NCI-H69 (cell line): ENCODE measurements around the gene CASP7.

Experiments
- DNase-seq: peaks from one replicate; lab custom pipeline; 2025; lab: John Stamatoyannopoulos, UW

CASP7 gene

GRCh38 chr10:113666682-113667252 is 12.9 kb upstream of the CASP7 start:
- DNase-seq = no peak

- DNase-seq = peak; percentile 15
Observed at GRCh38 chr10:113680190-113681111, 739 bp downstream of the CASP7 start.

- no peak for DNase-seq
Observed at GRCh38 chr10:113681533-113682470, 2.1 kb downstream of the CASP7 start.

GRCh38 chr10:113683300-113683699 is 3.6 kb downstream of the CASP7 start:
- DNase-seq = no peak

- DNase-seq = no peak
Observed at GRCh38 chr10:113686028-113686427, 6.3 kb downstream of the CASP7 start.

- DNase-seq = no peak
Observed at GRCh38 chr10:113687037-113687436, 7.3 kb downstream of the CASP7 start.

- no peak for DNase-seq
Observed at GRCh38 chr10:113689057-113689456, 9.3 kb downstream of the CASP7 start.

- DNase-seq = no peak
Observed at GRCh38 chr10:113689574-113689973, 9.9 kb downstream of the CASP7 start.

- no peak for DNase-seq
Observed at GRCh38 chr10:113690749-113691148, 11.0 kb downstream of the CASP7 start.

GRCh38 chr10:113691381-113691780 is 11.7 kb downstream of the CASP7 start:
- DNase-seq = no peak

GRCh38 chr10:113692271-113692670 is 12.6 kb downstream of the CASP7 start:
- DNase-seq = no peak

GRCh38 chr10:113693348-113693747 is 13.6 kb downstream of the CASP7 start:
- no peak for DNase-seq

- no peak for DNase-seq
Observed at GRCh38 chr10:113695691-113696090, 16.0 kb downstream of the CASP7 start.

GRCh38 chr10:113697595-113697994 is 17.9 kb downstream of the CASP7 start:
- DNase-seq = no peak

- peak; percentile 37 for DNase-seq
Observed at GRCh38 chr10:113704637-113705343, 25.1 kb downstream of the CASP7 start.

- DNase-seq = no peak
Observed at GRCh38 chr10:113705344-113705652, 25.6 kb downstream of the CASP7 start.

GRCh38 chr10:113706623-113707022 is 26.9 kb downstream of the CASP7 start:
- no peak for DNase-seq

GRCh38 chr10:113708640-113709039 is 28.9 kb downstream of the CASP7 start:
- DNase-seq = no peak

GRCh38 chr10:113709221-113709838 is 29.6 kb downstream of the CASP7 start:
- DNase-seq = peak; percentile 76

GRCh38 chr10:113711142-113711541 is 31.4 kb downstream of the CASP7 start:
- DNase-seq = peak; percentile 1

GRCh38 chr10:113712024-113712423 is 32.3 kb downstream of the CASP7 start:
- no peak for DNase-seq
